GM23248 (cell line): ENCODE measurements around the gene PLCB4.

ENCODE experiments used
- EZH2 ChIP-seq: fragments of 200-600 bp; sonication (generic); IDR thresholded peaks from 2 replicates; pipeline ENCODE4 v1.6.1; 2018; ENCODE audit warnings: antibody characterized with exemption, mild to moderate bottlenecking; ENCODE audit not compliant: insufficient read depth, poor library complexity, severe bottlenecking
- EZH2phosphoT487 ChIP-seq: fragments of 200-600 bp; sonication (generic); IDR thresholded peaks from 2 replicates; pipeline ENCODE4 v1.6.1; 2018; ENCODE audit warnings: antibody characterized with exemption, moderate library complexity, mild to moderate bottlenecking, low read depth; ENCODE audit not compliant: insufficient read depth

GRCh38 chr20:9070304-9070703 is 1.4 kb downstream of the PLCB4 start:
- TF ChIP-seq EZH2, result no peak
- TF ChIP-seq EZH2phosphoT487, result no peak
